Right renal cortex interstitium (tissue), 3 donors: ENCODE results near the gene TARBP2. TPM values are rescaled to one million over a fixed set of nuclear protein-coding genes. Genes with fewer than 3 reads are reported as not detected.

Source experiments
- DNase-seq, 3 donors: peaks; one replicate each; pipeline ENCODE4 v3.0.0-alpha.2; 2013; ENCODE audit warnings: low read depth in 3 of 3, low spot score in 2 of 3
- polyA plus RNA-seq, 3 donors: library from polyadenylated mRNA; unstranded; fragments of 120-200 nt; gene quantifications; one replicate each; pipeline ENCODE4 v1.2.1, GENCODE V29; 2013; ENCODE audit not compliant: insufficient read length in 3 of 3

Gene TARBP2, protein sequence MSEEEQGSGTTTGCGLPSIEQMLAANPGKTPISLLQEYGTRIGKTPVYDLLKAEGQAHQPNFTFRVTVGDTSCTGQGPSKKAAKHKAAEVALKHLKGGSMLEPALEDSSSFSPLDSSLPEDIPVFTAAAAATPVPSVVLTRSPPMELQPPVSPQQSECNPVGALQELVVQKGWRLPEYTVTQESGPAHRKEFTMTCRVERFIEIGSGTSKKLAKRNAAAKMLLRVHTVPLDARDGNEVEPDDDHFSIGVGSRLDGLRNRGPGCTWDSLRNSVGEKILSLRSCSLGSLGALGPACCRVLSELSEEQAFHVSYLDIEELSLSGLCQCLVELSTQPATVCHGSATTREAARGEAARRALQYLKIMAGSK
- 10 to 100 TPM; 40.0 to 44.5 (median 42.7) TPM for polyA plus RNA-seq

DNA sequence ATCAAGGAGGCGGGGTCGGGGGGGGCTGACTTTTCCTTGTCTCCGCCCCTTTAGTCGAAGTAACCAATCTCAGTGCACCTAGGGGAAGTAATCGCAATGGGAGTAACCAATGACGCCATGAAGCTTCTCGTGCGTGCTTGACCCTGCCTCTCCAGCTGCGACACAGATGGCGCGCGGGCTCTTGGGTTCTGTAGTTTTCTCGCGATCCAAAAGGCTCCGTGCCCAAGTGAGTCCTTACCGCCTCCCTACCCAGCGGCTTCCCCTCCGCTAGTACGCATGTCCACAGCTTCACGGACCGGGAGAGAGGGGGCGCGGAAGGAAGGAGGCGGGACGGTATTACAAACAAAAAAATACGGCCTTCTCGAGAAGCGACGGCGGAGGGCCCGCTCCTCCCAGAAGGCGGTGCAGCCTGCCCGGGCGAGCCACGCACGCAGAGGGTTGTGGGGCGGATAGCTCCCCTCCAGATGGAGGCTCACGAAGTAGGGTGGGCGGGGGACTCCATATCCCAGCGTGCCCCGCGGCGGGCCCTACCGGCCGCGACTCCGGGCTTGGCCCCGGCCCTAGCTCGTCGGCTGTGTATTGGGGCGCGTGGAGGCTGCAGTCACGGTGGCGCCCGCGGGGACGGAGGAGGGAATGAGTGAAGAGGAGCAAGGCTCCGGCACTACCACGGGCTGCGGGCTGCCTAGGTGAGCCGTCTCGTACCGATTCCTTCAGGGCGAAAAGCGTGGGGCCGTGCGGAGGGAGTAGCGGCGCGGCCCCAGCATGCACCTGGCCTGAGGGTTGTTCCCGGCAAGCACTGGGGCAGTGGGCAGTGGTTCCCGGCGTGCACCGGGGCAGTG, at the start of gene TARBP2:
TSS of gene TARBP2 (plus strand) at position 508 of the 839 bp plus-strand sequence. CDS start at position 634, 126 bp downstream.
- DNase-seq, result peak; percentile 95 to 99 (median 98)

GRCh38 chr12:53451661-53452158, 49.4 kb upstream of the TARBP2 start, which contains the start of gene PCBP2:
PCBP2 (plus strand) TSS chr12:53452102; CDS start chr12:53454801, 2,699 bp downstream.
- DNase-seq, result peak; percentile 97 to 98 (median 97)

DNA sequence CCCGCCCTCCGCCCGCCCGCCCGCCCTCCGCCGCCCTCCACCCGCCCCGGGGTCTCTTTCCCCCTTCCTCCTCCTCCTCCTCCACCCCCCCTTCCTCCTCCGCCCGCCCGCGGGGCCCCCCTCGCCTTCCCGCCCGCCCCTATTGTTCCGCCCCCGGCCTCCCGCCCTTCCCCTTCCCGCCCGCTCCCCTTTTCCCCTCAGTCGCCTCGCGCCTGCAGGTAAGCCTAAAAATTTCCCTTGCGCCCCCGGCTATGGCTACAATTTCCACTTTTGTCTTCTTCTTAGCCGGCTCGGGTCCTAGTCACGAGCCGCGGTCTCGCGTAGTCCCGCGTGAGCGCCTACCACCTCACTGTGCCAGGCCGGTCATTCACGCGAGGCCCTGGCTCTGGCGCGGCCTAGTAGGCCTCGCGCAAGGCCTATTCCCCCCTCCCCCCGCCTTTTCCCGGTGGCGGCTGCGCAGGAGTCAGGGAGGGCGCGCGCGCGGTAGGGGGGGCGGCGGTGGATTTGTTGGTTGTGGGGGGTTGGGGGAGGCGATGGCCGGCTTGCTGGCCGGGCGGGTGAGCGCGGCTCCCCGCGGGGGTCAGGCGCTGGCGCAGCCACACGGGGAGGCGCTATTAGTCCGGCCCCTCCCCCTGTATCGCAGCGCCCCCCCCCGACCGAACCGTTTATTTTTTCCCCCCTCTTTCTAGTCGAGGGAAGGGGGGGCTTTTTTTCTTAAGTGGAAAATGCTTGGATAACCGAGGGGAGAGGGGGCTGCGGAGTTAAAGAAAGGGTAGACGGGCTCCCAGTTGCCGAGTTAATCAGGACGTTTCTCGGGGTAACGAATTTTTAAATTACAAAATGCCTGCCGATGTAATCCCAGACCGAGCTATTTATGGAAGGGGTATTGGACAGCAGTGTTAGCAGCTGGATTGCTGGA, 48.7 kb upstream of the TARBP2 start:
- DNase-seq, result peak in 2 of 3 donors; percentile 67 to 71

DNA sequence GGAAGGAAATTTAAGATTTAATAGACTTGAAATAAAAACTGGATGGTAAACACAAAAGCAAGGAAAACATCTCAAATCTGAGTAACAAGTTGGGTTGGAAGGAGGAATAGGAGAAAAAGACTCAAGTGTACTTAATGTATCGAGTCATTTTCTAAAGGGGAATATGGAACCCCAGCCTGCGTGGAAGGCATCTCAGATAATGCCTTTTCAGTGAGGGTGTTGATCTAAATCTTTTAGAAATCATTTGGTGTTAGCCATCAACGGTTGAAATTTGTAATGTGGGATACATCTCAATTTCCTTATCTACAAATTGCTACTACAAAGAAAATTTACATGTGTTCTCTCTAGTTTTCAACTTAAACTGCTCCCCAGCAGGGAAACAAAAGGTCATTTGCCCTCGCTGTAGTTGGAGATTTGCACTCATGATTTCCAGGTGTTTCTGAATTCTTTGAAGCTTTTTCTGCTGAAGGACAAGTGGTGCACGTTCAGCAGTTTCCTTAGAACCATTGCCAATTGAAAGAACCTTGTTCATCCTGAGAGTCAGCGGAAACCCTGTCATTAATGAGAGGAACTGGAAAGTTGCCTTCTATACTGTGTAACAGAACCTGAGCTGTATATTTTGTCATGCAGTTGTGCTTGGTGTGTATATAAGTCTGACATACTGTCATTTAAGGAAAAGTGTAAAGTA, 47.0 kb upstream of the TARBP2 start:
- no peak for DNase-seq

- no peak for DNase-seq
Observed at GRCh38 chr12:53454707-53455106, 46.4 kb upstream of the TARBP2 start.

DNA sequence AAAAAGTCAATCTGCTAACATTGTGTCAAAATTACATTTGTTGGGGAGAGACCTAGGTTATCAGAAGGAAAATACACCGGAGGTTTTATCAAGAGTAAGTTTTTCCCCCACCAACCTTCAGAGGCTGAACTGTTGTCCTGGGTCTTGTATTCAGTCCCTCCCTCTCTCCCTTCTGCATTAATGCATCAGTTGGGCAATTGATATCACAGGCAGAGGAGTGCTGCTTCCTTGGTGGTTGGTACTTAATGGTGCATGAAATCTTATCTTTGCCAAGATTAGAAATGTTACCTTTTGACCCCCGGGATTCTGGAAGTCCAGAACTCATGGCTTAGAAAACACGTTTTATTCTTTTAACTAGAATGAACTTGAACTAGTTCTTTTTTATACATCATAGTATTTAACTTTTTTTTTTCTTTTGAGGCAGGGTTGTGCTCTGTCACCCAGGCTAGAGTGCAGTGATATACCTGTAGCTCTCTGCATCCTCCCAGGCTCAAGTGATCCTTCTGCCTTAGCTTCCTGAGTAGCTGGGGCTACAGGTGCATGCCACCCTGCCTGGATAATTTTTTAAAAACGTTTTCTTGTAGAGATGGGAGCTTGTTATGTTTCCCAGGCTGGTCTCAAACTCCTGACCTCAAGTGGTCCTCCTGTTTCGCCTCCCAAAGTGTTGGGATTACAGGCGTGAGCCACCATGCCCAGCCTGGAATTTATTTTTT, 44.3 kb upstream of the TARBP2 start:
- no peak for DNase-seq

- DNase-seq, result no peak
Observed at GRCh38 chr12:53459097-53459496, 42.0 kb upstream of the TARBP2 start.

DNA sequence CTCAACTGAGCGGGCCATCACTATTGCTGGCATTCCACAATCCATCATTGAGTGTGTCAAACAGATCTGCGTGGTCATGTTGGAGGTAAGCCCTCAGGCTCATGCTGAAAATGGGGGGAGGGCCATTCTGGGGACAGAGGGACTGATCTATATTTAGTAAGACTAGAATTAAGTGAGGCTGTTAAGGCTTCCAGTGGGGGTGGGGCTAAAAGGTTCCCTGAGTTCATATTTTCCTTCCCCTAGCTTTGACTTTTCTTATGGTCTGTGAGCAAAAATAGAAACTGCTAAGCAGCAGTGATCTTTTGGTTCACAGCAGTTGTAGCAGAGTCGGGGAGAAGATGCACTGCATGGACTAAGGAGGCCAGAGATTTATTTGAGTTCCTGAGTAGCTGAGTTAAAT, 40.0 kb upstream of the TARBP2 start:
- no peak for DNase-seq

- no peak for DNase-seq
Observed at GRCh38 chr12:53461591-53461990, 39.5 kb upstream of the TARBP2 start.

DNA sequence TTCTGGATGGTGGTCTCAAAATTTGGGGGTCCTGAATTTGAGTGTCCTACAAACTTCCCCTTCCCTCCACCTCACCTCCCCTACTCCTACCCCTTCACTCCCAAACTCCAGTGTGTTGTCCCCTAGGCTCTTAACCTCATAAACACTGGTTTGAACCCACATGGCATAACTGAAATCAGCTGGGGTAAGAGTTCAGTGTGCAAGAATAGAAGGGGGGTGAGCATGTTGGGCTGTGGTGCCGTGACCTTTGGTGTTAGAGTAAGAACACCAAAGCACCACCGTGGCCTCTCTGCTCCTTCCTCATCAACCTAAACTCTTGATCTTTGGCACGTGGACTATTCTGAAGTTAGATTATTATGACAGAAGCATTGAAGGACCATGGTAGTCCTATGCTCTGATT, 38.1 kb upstream of the TARBP2 start:
- no peak for DNase-seq

DNA sequence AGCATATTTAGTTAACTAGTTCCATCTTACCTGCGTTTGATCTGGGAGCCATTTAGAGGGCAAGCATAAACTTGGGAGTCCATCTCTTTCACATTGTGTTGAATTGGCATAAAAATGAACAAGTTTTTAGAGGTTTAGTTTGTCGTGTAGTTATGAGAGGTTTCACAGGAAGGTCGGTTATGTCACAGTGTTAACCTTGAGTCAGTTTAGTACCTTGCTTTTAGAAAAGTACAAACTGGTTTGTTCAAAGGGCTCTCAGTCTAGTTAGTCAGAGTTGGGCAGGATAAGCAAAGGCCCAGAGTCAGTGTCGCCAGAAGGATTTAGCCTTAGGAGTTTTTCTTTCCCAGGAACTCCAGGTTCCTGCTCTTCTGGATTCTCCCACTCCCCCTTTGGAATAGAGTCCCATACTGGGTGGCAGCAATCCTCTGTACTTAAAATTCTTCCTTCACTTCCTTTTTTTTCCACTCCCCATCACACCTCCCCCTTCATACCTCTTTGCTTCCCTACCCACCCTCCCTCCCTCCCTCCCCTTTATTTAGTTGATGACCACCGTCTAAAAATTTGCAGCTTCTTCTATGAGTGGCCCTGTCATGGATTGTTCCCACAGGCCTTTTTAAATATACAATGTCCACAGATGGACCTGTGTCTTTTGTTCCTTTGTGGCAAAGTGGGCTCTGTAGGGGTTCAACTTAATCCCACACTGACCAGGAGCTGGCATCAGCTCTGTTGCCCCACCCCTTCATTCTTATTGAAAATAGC, 37.1 kb upstream of the TARBP2 start:
- DNase-seq, result no peak

GRCh38 chr12:53464685-53465418, 36.2 kb upstream of the TARBP2 start:
- no peak for DNase-seq

DNA sequence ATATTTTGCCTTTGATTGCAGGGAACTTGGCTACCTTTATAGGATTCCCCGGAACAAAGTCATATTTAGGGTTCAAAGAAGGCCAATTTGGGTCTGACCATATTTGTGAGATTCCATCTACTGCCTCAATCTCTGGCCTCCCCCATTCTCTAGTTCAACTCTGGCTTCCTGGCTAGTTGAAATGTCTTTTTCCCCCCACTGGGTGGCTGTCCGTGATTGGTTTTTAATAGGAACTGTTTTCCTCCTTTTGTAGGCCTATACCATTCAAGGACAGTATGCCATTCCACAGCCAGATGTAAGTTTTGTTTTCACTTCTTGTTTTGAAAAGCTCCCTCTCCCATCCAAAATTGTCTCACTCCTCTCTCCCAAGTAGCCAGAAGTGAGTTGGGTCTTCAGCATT, 35.4 kb upstream of the TARBP2 start:
- no peak for DNase-seq

- no peak for DNase-seq
Observed at GRCh38 chr12:53466640-53467039, 34.4 kb upstream of the TARBP2 start.

DNA sequence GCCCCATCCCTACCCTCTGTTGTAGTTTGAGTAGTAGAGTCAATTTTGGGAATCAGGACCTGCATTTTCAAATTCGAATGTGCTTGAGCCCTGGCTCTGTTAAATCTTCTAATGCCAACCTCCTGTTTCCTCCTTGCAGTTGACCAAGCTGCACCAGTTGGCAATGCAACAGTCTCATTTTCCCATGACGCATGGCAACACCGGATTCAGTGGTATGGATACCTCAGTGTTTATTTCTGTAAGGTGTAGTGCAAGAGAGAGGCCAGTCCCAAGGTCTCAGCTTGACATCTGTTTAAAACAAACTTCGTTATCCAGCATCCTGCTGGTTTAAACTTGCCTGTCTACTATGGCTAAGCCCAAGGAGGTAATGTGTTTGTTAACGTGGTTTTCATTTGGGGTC, 34.0 kb upstream of the TARBP2 start:
- no peak for DNase-seq

DNA sequence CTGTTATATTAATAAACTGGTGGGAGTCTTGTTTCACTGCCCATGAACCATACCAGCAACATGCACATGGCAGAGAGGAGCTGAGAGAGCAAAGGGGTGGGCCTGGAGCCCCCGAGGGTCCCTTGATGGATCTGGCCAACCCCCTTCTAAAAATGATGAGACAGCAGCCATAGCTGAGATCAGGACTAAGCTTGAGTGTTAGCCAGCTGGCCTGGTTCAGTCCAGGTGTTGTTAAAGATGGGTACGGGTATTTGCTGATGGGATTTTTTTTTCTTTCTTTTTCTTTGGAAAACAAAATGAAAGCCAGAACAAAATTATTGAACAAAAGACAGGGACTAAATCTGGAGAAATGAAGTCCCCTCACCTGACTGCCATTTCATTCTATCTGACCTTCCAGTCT, 33.2 kb upstream of the TARBP2 start:
- DNase-seq, result no peak

DNA sequence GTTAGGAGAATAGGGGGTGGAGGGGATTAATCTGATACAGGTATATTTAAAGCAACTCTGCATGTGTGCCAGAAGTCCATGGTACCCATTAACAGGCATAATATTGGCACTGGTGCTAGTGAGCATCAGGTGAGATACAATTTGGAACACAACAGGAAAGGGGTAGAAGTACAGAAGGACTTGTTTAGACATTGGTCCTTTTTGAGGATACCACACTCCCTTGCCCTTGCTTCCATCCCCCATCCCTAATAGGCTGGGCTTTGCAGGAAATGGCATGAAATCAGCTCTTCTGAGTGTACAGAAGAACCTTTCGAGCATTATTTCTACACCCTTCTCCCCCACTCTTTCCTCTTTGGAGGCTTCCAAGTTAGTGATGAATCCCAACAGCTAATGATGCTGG, 32.8 kb upstream of the TARBP2 start:
- DNase-seq, result no peak

DNA sequence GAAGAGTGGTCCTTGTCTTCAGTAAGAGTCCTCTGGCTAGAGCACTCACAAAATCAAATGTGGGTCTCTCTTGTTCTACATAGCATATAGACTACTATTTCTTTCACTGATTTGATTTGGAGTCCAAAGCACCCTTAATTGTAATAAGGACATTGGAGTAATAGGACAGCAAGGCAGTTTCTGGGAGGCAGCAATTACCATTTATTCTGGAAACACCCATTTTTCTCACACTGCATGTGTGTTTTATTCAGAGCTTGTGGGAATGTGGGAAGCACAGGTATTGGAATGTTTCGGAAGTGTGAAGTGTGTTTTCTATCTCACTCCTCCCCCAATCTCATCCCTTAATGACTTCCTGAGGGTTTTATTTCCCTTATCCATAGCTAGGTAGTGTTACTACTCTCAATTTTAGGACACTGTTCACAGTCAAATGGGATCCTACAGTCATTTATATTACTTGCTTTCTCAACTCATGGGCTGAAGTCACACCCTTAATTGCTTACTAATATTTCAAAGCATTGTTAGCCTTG, 29.0 kb upstream of the TARBP2 start:
- DNase-seq, result no peak
